ENCODE measurements around the gene ZNF136. TPM values are rescaled to one million over a fixed set of nuclear protein-coding genes. Genes with fewer than 3 reads are reported as not detected.

Gene ZNF136
- total and polyA plus RNA-seq, 10 of the 15 experiments (the other 5 are each of a cell fraction or from before 2014, with no cell fraction given) = 2.8 to 7.8 (median 6.7) TPM

DNA sequence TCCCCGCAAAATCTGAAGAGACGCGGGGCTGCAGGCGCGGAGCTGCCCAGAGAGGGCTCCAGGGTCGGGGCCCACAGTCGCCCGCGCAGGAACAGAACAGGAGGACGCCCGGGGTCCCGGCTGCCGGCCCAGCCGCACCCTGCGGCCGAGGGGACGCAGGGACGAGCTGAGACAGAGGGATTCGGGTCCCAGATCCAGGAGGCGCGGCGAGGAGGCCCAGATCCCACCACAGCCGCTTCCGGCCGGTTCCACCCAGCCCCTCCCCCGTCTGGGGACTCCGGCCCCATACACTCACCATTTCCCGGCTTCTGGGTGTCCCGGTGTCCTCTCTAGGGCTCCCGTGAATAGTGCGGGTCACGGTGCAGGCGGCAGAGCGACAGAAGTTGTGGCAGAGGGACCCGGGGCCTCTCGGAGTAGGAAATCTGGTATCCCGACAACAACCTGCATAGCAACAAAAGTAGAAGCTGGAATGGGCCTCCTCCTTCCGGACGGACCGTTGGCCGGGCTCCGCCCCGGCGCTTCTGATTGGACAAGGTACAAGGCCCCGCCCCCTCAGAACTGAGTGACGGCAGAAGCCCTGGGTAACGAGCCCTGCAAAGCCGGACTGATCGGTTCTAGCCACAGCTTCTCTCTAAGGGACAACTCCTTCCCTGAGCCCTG is 22.9 kb upstream of the ZNF136 start, which contains the start of gene ZNF20 (continued):
- TF ChIP-seq, protein P1, sequence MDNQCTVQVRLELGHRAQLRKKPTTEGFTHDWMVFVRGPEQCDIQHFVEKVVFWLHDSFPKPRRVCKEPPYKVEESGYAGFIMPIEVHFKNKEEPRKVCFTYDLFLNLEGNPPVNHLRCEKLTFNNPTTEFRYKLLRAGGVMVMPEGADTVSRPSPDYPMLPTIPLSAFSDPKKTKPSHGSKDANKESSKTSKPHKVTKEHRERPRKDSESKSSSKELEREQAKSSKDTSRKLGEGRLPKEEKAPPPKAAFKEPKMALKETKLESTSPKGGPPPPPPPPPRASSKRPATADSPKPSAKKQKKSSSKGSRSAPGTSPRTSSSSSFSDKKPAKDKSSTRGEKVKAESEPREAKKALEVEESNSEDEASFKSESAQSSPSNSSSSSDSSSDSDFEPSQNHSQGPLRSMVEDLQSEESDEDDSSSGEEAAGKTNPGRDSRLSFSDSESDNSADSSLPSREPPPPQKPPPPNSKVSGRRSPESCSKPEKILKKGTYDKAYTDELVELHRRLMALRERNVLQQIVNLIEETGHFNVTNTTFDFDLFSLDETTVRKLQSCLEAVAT (IDR thresholded peaks at IDR 0.05) = 0 out of 2 replicates have a peak, but pooled peaks have one; percentile 10
- TF ChIP-seq NR2C1 (IDR thresholded peaks at IDR 0.05) = 0 out of 2 replicates have a peak, but pooled peaks have one; percentile 12
- peak; percentile 54; the same call in 1 of the 2 replicates for TF ChIP-seq POLR2A (IDR thresholded peaks at IDR 0.05; ENCODE audit: low read depth, low read length)
- TF ChIP-seq BCL11A (IDR thresholded peaks at IDR 0.05; ENCODE audit: low read depth, low read length) = 0 out of 2 replicates have a peak, but pooled peaks have one; percentile 5
- TF ChIP-seq, protein P2, sequence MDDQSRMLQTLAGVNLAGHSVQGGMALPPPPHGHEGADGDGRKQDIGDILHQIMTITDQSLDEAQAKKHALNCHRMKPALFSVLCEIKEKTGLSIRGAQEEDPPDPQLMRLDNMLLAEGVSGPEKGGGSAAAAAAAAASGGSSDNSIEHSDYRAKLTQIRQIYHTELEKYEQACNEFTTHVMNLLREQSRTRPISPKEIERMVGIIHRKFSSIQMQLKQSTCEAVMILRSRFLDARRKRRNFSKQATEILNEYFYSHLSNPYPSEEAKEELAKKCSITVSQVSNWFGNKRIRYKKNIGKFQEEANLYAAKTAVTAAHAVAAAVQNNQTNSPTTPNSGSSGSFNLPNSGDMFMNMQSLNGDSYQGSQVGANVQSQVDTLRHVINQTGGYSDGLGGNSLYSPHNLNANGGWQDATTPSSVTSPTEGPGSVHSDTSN (IDR thresholded peaks at IDR 0.05; ENCODE audit: insufficient replicate concordance, low read depth, low read length) = peak; percentile 92
- peak; percentile 81 for TF ChIP-seq RFX5 (IDR thresholded peaks at IDR 0.05; ENCODE audit: low read depth, low read length)
- TF ChIP-seq SMC3 (IDR thresholded peaks at IDR 0.05; ENCODE audit: borderline replicate concordance, low read length) = peak; percentile 4; the same call in 1 of the 2 replicates
- no peak for TF ChIP-seq RAD21 (IDR thresholded peaks at IDR 0.05; ENCODE audit: insufficient read depth, low read depth, low read length)
- TF ChIP-seq SRF (IDR thresholded peaks at IDR 0.05; ENCODE audit: low read depth in 2 of 2, low read length in 2 of 2) = 0 out of 4 replicates have a peak, but pooled peaks of 1 of the 2 experiments have one; percentile 64
- no peak for TF ChIP-seq JUND (IDR thresholded peaks at IDR 0.05; ENCODE audit: low read depth, low read length)
- TF ChIP-seq YY1 (IDR thresholded peaks at IDR 0.05; ENCODE audit: low read depth, low read length) = 0 out of 2 replicates have a peak, but pooled peaks have one; percentile 9
- TF ChIP-seq, protein P3, sequence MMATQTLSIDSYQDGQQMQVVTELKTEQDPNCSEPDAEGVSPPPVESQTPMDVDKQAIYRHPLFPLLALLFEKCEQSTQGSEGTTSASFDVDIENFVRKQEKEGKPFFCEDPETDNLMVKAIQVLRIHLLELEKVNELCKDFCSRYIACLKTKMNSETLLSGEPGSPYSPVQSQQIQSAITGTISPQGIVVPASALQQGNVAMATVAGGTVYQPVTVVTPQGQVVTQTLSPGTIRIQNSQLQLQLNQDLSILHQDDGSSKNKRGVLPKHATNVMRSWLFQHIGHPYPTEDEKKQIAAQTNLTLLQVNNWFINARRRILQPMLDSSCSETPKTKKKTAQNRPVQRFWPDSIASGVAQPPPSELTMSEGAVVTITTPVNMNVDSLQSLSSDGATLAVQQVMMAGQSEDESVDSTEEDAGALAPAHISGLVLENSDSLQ (IDR thresholded peaks at IDR 0.05) = peak; percentile 97
- no peak for TF ChIP-seq MTA3 (IDR thresholded peaks at IDR 0.05; ENCODE audit: borderline replicate concordance, low read length)
- TF ChIP-seq TCF12 (IDR thresholded peaks at IDR 0.05; ENCODE audit: low read depth, low read length) = no peak
- peak; percentile 68 to 71 for TF ChIP-seq IKZF2 (IDR thresholded peaks at IDR 0.05)
- TF ChIP-seq IKZF1 (conservative IDR thresholded peaks at IDR 0.05) = peak; percentile 87
- TF ChIP-seq BRCA1 (IDR thresholded peaks at IDR 0.05; ENCODE audit: low read depth, low read length) = no peak
- TF ChIP-seq NR2F1 (conservative IDR thresholded peaks at IDR 0.05) = peak; percentile 43; the same call in 1 of the 2 replicates
- TF ChIP-seq SMARCA5 (IDR thresholded peaks at IDR 0.05) = peak; percentile 38; the same call in 1 of the 2 replicates
- TF ChIP-seq, protein P4, sequence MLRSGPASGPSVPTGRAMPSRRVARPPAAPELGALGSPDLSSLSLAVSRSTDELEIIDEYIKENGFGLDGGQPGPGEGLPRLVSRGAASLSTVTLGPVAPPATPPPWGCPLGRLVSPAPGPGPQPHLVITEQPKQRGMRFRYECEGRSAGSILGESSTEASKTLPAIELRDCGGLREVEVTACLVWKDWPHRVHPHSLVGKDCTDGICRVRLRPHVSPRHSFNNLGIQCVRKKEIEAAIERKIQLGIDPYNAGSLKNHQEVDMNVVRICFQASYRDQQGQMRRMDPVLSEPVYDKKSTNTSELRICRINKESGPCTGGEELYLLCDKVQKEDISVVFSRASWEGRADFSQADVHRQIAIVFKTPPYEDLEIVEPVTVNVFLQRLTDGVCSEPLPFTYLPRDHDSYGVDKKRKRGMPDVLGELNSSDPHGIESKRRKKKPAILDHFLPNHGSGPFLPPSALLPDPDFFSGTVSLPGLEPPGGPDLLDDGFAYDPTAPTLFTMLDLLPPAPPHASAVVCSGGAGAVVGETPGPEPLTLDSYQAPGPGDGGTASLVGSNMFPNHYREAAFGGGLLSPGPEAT (IDR thresholded peaks at IDR 0.05; ENCODE audit: low read depth) = 0 out of 2 replicates have a peak, but pooled peaks have one; percentile 65
- TF ChIP-seq BHLHE40 (IDR thresholded peaks at IDR 0.05; ENCODE audit: borderline replicate concordance in 1 of 2, low read depth in 2 of 2, low read length in 1 of 2) = peak in 1 of 2 experiments; percentile 28; a peak in 2 of 4 replicates
- TF ChIP-seq, protein P5, sequence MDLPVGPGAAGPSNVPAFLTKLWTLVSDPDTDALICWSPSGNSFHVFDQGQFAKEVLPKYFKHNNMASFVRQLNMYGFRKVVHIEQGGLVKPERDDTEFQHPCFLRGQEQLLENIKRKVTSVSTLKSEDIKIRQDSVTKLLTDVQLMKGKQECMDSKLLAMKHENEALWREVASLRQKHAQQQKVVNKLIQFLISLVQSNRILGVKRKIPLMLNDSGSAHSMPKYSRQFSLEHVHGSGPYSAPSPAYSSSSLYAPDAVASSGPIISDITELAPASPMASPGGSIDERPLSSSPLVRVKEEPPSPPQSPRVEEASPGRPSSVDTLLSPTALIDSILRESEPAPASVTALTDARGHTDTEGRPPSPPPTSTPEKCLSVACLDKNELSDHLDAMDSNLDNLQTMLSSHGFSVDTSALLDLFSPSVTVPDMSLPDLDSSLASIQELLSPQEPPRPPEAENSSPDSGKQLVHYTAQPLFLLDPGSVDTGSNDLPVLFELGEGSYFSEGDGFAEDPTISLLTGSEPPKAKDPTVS (IDR thresholded peaks at IDR 0.05; ENCODE audit: low read depth, low read length) = no peak
- peak; percentile 29; the same call in 1 of the 2 replicates for TF ChIP-seq RUNX3 (IDR thresholded peaks at IDR 0.05; ENCODE audit: low read length)
- TF ChIP-seq NFYB (IDR thresholded peaks at IDR 0.05; ENCODE audit: insufficient read depth, low read depth, low read length) = peak; percentile 98
- 0 out of 2 replicates have a peak, but pooled peaks have one; percentile 50 for TF ChIP-seq NBN (IDR thresholded peaks at IDR 0.05)
